ENCODE data around the gene TNRC18. TPM values are rescaled to one million over a fixed set of nuclear protein-coding genes. Genes with fewer than 3 reads are reported as not detected.
"Not testable (repeated sequence)": the region's sequence is repeated elsewhere in the genome, so short reads cannot be mapped to it uniquely, and the experiment has no call there.

Gene TNRC18
- total and polyA plus RNA-seq, 4 donors: 33.4 to 117 (median 84.1) TPM

DNA sequence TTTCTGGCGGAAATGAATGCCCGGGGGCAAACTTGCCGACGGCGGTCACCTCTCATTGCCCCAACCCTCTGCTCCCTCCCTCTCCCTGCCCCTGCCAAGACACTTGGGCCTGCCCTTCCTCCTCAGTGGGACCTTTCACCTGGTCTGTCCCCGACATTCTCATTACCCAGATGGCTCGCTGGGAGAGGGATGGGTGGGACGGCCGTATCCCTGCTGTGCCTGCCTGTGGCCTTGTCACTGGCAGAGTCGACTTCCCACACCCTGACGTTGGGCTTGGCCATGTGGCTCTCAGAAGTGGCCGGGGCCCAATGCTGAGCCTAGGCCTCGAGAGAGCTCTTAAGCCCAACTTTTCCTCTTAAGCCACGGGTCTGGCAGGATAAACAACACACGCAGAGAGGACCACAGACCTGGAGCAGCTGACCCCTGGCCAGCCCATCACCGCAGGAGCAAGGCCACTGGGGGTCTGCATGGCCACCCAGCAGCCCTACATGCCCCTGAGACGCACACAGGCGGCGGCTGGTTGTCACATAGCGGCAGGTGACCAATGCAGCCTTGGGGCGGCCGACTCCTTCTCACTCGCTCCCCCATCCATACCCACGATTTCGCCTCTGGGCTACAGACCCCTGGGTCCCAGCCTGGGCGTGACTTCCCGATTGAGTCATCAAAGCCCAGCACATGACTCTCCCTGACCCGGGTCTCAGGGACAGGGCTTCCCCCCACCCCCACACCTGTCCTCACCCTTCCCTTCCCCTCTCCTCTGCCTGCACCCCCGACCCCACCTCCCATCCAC, 100.8 kb downstream of the TNRC18 start:
- Histone ChIP-seq H3K9me3 (ENCODE audit: control insufficient read depth in 4 of 4, insufficient read depth in 3 of 4, low read length in 3 of 4) (peaks cover 0 to 11% (median 3%) of the 10 kb centered on the region in 4 donors), H3K36me3 (ENCODE audit: control insufficient read depth in 4 of 4, insufficient read depth in 4 of 4, low read length in 4 of 4) (peaks cover 3 to 57% (median 34%) of the 10 kb centered on the region in 4 donors), H3K27ac (ENCODE audit: low read depth in 1 of 2, low read length in 1 of 2) (no peak overlapping the region), H3K27me3 (ENCODE audit: control insufficient read depth in 3 of 3, insufficient read depth in 3 of 3, low read length in 2 of 3) (no peaks in the 10 kb centered on the region), H3K4me3 (no peak overlapping the region), H3K9ac (ENCODE audit: insufficient read depth in 1 of 2, low read length in 2 of 2) (no peak overlapping the region), H3K4me1 (ENCODE audit: control insufficient read depth in 5 of 5, insufficient read depth in 5 of 5, low read length in 5 of 5) (peaks cover 0 to 3% (median 0%) of the 10 kb centered on the region in 5 donors)
- 88 to 89% methylated on average over 29 of the region's 29 CpGs for WGBS, 2 donors
- TF ChIP-seq, protein P1, sequence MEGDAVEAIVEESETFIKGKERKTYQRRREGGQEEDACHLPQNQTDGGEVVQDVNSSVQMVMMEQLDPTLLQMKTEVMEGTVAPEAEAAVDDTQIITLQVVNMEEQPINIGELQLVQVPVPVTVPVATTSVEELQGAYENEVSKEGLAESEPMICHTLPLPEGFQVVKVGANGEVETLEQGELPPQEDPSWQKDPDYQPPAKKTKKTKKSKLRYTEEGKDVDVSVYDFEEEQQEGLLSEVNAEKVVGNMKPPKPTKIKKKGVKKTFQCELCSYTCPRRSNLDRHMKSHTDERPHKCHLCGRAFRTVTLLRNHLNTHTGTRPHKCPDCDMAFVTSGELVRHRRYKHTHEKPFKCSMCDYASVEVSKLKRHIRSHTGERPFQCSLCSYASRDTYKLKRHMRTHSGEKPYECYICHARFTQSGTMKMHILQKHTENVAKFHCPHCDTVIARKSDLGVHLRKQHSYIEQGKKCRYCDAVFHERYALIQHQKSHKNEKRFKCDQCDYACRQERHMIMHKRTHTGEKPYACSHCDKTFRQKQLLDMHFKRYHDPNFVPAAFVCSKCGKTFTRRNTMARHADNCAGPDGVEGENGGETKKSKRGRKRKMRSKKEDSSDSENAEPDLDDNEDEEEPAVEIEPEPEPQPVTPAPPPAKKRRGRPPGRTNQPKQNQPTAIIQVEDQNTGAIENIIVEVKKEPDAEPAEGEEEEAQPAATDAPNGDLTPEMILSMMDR (IDR thresholded peaks at IDR 0.05; ENCODE audit: control extremely low read depth, extremely low read depth): no peak
- ATAC-seq (ENCODE audit: insufficient read depth, low FRiP score) (no peak), DNase-seq (no peak)

DNA sequence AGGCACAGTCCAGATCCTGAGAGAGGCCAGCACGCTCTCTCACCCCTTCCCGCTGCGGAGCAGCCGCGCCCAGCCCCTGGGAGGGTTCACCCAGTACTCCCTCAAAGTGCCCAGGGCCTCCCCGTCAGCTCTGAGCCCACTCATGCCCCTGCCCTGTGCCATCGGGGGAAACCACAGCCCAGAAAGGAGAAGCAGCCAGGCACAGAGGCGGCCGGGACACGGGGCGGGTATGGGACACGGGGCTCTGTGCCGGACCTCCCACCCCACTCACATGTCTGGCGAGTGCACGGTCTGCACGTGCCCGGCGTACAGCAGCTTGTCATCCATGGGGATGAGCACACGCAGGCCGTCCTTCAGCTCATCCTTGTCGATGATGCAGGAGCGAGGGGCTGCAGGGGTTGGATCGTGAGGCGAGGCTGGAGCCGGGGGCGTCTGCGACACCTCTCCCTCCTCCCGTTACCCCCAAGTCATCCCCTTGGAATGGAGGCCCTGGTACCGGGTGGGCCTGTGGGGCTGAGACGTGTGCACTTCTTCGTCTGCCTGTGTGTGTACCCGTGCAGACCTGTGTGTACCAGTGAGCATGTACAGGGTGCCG, 102.7 kb downstream of the TNRC18 start:
- no peak overlapping the region for H3K9ac ChIP-seq (ENCODE audit: insufficient read depth in 1 of 2, low read length in 2 of 2)
- ATAC-seq (ENCODE audit: insufficient read depth, low FRiP score): no peak
- no peak overlapping the region for H3K4me3 ChIP-seq
- H3K27ac ChIP-seq (ENCODE audit: low read depth in 1 of 2, low read length in 1 of 2): no peak overlapping the region
- H3K4me1 ChIP-seq (ENCODE audit: control insufficient read depth in 5 of 5, insufficient read depth in 5 of 5, low read length in 5 of 5): no peaks in the 10 kb centered on the region
- H3K27me3 ChIP-seq (ENCODE audit: control insufficient read depth in 3 of 3, insufficient read depth in 3 of 3, low read length in 2 of 3): no peaks in the 10 kb centered on the region
- 93 to 97% methylated on average over 32 to 33 of the region's 33 CpGs for WGBS, 2 donors
- peaks cover 3 to 60% (median 35%) of the 10 kb centered on the region in 4 donors for H3K36me3 ChIP-seq (ENCODE audit: control insufficient read depth in 4 of 4, insufficient read depth in 4 of 4, low read length in 4 of 4)
- DNase-seq: no peak
- TF ChIP-seq, protein P1 (IDR thresholded peaks at IDR 0.05; ENCODE audit: control extremely low read depth, extremely low read depth): no peak
- H3K9me3 ChIP-seq (ENCODE audit: control insufficient read depth in 4 of 4, insufficient read depth in 3 of 4, low read length in 3 of 4): peaks cover 0 to 11% (median 3%) of the 10 kb centered on the region in 4 donors

DNA sequence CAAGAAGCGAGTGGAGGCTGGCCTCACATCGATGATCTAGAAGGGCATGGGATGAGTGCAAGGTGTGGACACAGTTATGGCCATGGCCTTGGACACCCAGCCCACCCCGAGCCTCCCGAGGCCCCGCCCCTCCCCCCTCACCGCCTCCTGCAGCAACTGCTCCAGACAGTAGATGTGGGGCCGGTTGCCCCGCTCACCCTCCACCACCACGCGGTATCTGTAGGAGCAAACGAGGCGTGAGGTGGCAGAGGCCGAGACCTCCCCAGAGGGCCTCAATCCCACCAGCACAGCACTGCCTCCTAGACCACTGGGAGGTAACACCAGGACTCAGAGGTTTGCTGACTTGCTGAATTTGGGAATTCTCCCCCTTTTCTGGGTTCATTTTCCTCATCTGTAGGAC, 103.2 kb downstream of the TNRC18 start:
- no peaks in the 10 kb centered on the region for H3K27me3 ChIP-seq (ENCODE audit: control insufficient read depth in 3 of 3, insufficient read depth in 3 of 3, low read length in 2 of 3)
- DNase-seq (no peak), ATAC-seq (ENCODE audit: insufficient read depth, low FRiP score) (no peak)
- H3K9ac ChIP-seq (ENCODE audit: insufficient read depth in 1 of 2, low read length in 2 of 2): no peak overlapping the region
- TF ChIP-seq, protein P1 (IDR thresholded peaks at IDR 0.05; ENCODE audit: control extremely low read depth, extremely low read depth): no peak
- H3K36me3 ChIP-seq (ENCODE audit: control insufficient read depth in 4 of 4, insufficient read depth in 4 of 4, low read length in 4 of 4): peaks cover 3 to 60% (median 38%) of the 10 kb centered on the region in 4 donors
- WGBS, 2 donors: 97% methylated on average over 13 of the region's 13 CpGs
- no peak overlapping the region for H3K27ac ChIP-seq (ENCODE audit: low read depth in 1 of 2, low read length in 1 of 2)
- H3K4me1 ChIP-seq (ENCODE audit: control insufficient read depth in 5 of 5, insufficient read depth in 5 of 5, low read length in 5 of 5): no peaks in the 10 kb centered on the region
- H3K4me3 ChIP-seq: no peak overlapping the region
- peaks cover 0 to 11% (median 3%) of the 10 kb centered on the region in 4 donors for H3K9me3 ChIP-seq (ENCODE audit: control insufficient read depth in 4 of 4, insufficient read depth in 3 of 4, low read length in 3 of 4)

DNA sequence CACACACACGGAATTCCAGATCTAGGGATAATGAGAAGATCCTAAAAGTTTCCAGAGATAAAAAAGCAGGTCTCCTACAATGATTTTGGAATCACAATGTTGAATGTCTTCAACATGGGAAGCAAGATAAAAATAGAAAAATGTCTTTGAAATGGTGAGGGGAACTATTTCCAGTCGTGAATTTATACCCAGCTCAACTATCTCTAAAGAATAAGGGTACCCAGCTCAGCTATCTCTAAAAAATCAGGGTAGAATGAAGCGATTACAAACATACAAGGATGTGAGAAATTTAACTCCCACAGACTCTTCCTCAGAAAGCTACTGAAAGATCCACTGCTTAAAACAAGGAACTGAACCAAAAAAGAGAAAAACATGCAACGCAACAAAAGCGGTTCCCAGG, 105.0 kb downstream of the TNRC18 start:
- H3K27me3 ChIP-seq (ENCODE audit: control insufficient read depth in 3 of 3, insufficient read depth in 3 of 3, low read length in 2 of 3); DNase-seq; H3K4me1 ChIP-seq (ENCODE audit: control insufficient read depth in 5 of 5, insufficient read depth in 5 of 5, low read length in 5 of 5); ATAC-seq (ENCODE audit: insufficient read depth, low FRiP score); H3K27ac ChIP-seq (ENCODE audit: low read depth in 1 of 2, low read length in 1 of 2); H3K9ac ChIP-seq (ENCODE audit: insufficient read depth in 1 of 2, low read length in 2 of 2); H3K4me3 ChIP-seq: not testable (repeated sequence)
- Histone ChIP-seq H3K36me3 (ENCODE audit: control insufficient read depth in 4 of 4, insufficient read depth in 4 of 4, low read length in 4 of 4) (peaks cover 7 to 45% (median 35%) of the 10 kb centered on the region in 4 donors), H3K9me3 (ENCODE audit: control insufficient read depth in 4 of 4, insufficient read depth in 3 of 4, low read length in 3 of 4) (peaks cover 0 to 11% (median 3%) of the 10 kb centered on the region in 4 donors)
- WGBS, 2 donors: 93 to 99% methylated on average over 5 of the region's 5 CpGs

All from lung (tissue), 12 donors.